Hepatocyte (in vitro differentiated cells): ENCODE measurements around the gene DOC2B. TPM values are rescaled to one million over a fixed set of nuclear protein-coding genes. Genes with fewer than 3 reads are reported as not detected.
"Not testable (repeated sequence)": the region's sequence is repeated elsewhere in the genome, so short reads cannot be mapped to it uniquely, and the experiment has no call there.

Experiments used
- DNase-seq: peaks from one replicate; pipeline ENCODE4 v3.0.0-alpha.2; 2016; ENCODE audit warnings: low spot score
- H2AFZ ChIP-seq: fragments of 200-600 bp; sonication (generic); 2 replicates; pipeline ENCODE4 v1.6.0; 2016; ENCODE audit warnings: antibody characterized with exemption, mild to moderate bottlenecking
- H3K27ac ChIP-seq: fragments of 200-600 bp; sonication (generic); 2 replicates; pipeline ENCODE4 v1.5.1; 2016; ENCODE audit warnings: mild to moderate bottlenecking
- H3K27me3 ChIP-seq: fragments of 200-600 bp; sonication (generic); 2 replicates; pipeline ENCODE4 v1.6.1; 2016
- H3K36me3 ChIP-seq: fragments of 200-600 bp; sonication (generic); replicated peaks from 2 replicates; pipeline ENCODE4 v1.5.1; 2016; ENCODE audit warnings: low read depth; ENCODE audit not compliant: insufficient read depth
- H3K4me1 ChIP-seq: fragments of 200-600 bp; sonication (generic); 2 replicates; pipeline ENCODE4 v1.5.1; 2016; ENCODE audit warnings: mild to moderate bottlenecking, moderate library complexity; ENCODE audit not compliant: insufficient read depth
- H3K4me2 ChIP-seq: fragments of 200-600 bp; sonication (generic); 2 replicates; pipeline ENCODE4 v1.6.0; 2016
- H3K4me3 ChIP-seq: fragments of 200-600 bp; sonication (generic); 2 replicates; pipeline ENCODE4 v1.5.1; 2016; ENCODE audit warnings: mild to moderate bottlenecking
- H3K79me2 ChIP-seq: fragments of 200-600 bp; sonication (generic); 2 replicates; pipeline ENCODE4 v1.6.0; 2017; ENCODE audit warnings: mild to moderate bottlenecking
- H3K9me2 ChIP-seq: fragments of 200-600 bp; sonication (generic); replicated peaks from 2 replicates; pipeline ENCODE4 v1.6.0; 2017; ENCODE audit warnings: mild to moderate bottlenecking; ENCODE audit not compliant: insufficient read depth
- H3K9me3 ChIP-seq: fragments of 200-600 bp; sonication (generic); 2 replicates; pipeline ENCODE4 v1.5.1; 2016; ENCODE audit warnings: low read depth, mild to moderate bottlenecking
- H4K20me1 ChIP-seq: fragments of 200-600 bp; sonication (generic); 2 replicates; pipeline ENCODE4 v1.6.0; 2016; ENCODE audit warnings: mild to moderate bottlenecking; ENCODE audit not compliant: insufficient read depth, poor library complexity, severe bottlenecking
- CTCF ChIP-seq: fragments of 200-600 bp; sonication (generic); IDR thresholded peaks from 2 replicates; pipeline ENCODE4 v1.5.1; 2016; ENCODE audit warnings: antibody characterized with exemption, mild to moderate bottlenecking; ENCODE audit not compliant: poor library complexity
- EZH2 ChIP-seq: fragments of 200-600 bp; sonication (generic); IDR thresholded peaks from 2 replicates; pipeline ENCODE4 v1.6.1; 2016; ENCODE audit warnings: antibody characterized with exemption, mild to moderate bottlenecking, borderline replicate concordance
- EZH2phosphoT487 ChIP-seq: fragments of 200-600 bp; sonication (generic); IDR thresholded peaks from one replicate; pipeline ENCODE4 v1.6.1; 2018; ENCODE audit warnings: antibody characterized with exemption, mild to moderate bottlenecking, low read depth, moderate library complexity; ENCODE audit not compliant: unreplicated experiment, severe bottlenecking
- WGBS: methylation state at CpG from one replicate; pipeline ENCODE4 v1.1.6; 2016; ENCODE audit warnings: low lambda C conversion rate; ENCODE audit errors: missing lambda C conversion rate; 5-methylcytosine and 5-hydroxymethylcytosine counted together
- polyA plus RNA-seq: library from polyadenylated mRNA; unstranded; fragments of >200 nt; fragmentation: Nextera tagmentation; extraction: Ambion mirVana; gene quantifications from 2 replicates; pipeline ENCODE4 v1.2.1, GENCODE V29; 2016
- total RNA-seq: library from RNA; depleted of rRNA; stranded (reverse); fragments of >200 nt; gene quantifications from 2 replicates; pipeline ENCODE4 v1.2.3, GENCODE V29; 2014

Gene DOC2B
- total and polyA plus RNA-seq, 2 experiments from 2014 or later: 0.59 to 1.6 TPM

GRCh38 chr17:226108-227077, 44.9 kb upstream of the DOC2B start:
- no peak overlapping the region for H2AFZ ChIP-seq
- no peak for TF ChIP-seq CTCF
- TF ChIP-seq EZH2phosphoT487: no peak
- no peak for TF ChIP-seq EZH2
- no peak overlapping the region for H3K4me2 ChIP-seq
- no peaks in the 10 kb centered on the region for H3K36me3 ChIP-seq
- no peaks in the 10 kb centered on the region for H3K9me2 ChIP-seq
- no peak overlapping the region for H3K4me3 ChIP-seq
- no peaks in the 10 kb centered on the region for H3K4me1 ChIP-seq
- H3K9me3 ChIP-seq: no peaks in the 10 kb centered on the region
- no peak overlapping the region for H3K27ac ChIP-seq
- no peaks in the 10 kb centered on the region for H3K79me2 ChIP-seq
- DNase-seq: no peak
- 90% methylated on average over 24 of the region's 24 CpGs for WGBS
- no peaks in the 10 kb centered on the region for H3K27me3 ChIP-seq
- H4K20me1 ChIP-seq: no peaks in the 10 kb centered on the region

- no peaks in the 10 kb centered on the region for H3K9me3 ChIP-seq
- H3K4me3 ChIP-seq: no peak overlapping the region
- H3K9me2 ChIP-seq: no peaks in the 10 kb centered on the region
- H2AFZ ChIP-seq: no peak overlapping the region
- H3K4me2 ChIP-seq: no peak overlapping the region
- H3K27me3 ChIP-seq: no peaks in the 10 kb centered on the region
- no peak for DNase-seq
- no peaks in the 10 kb centered on the region for H3K36me3 ChIP-seq
- no peaks in the 10 kb centered on the region for H3K4me1 ChIP-seq
- TF ChIP-seq EZH2phosphoT487 (no peak), EZH2 (no peak), CTCF (no peak)
- no peak overlapping the region for H3K27ac ChIP-seq
- H4K20me1 ChIP-seq: no peaks in the 10 kb centered on the region
- 96% methylated on average over 9 of the region's 9 CpGs for WGBS
- no peaks in the 10 kb centered on the region for H3K79me2 ChIP-seq
These were observed 44.1 kb upstream of the DOC2B start for GRCh38 chr17:225551-225950.

- H3K4me1 ChIP-seq, H4K20me1 ChIP-seq, H3K4me3 ChIP-seq, H3K9me2 ChIP-seq, H3K79me2 ChIP-seq, H3K27me3 ChIP-seq, H2AFZ ChIP-seq, DNase-seq, H3K36me3 ChIP-seq, H3K9me3 ChIP-seq, H3K27ac ChIP-seq, H3K4me2 ChIP-seq: not testable (repeated sequence)
- 100% methylated on average over 2 of the region's 2 CpGs for WGBS
These were observed 43.1 kb upstream of the DOC2B start for GRCh38 chr17:224576-224975.

GRCh38 chr17:223723-224471, 42.4 kb upstream of the DOC2B start:
- no peak overlapping the region for H2AFZ ChIP-seq
- H3K27me3 ChIP-seq: no peaks in the 10 kb centered on the region
- H4K20me1 ChIP-seq: no peaks in the 10 kb centered on the region
- no peaks in the 10 kb centered on the region for H3K36me3 ChIP-seq
- 85% methylated on average over 12 of the region's 12 CpGs for WGBS
- H3K9me3 ChIP-seq: no peaks in the 10 kb centered on the region
- H3K9me2 ChIP-seq: no peaks in the 10 kb centered on the region
- H3K27ac ChIP-seq: no peak overlapping the region
- no peak for TF ChIP-seq CTCF
- TF ChIP-seq EZH2phosphoT487: no peak
- TF ChIP-seq EZH2: no peak
- H3K4me1 ChIP-seq: no peaks in the 10 kb centered on the region
- H3K4me2 ChIP-seq: no peak overlapping the region
- no peak overlapping the region for H3K4me3 ChIP-seq
- H3K79me2 ChIP-seq: no peaks in the 10 kb centered on the region
- no peak for DNase-seq
